K562 (cell line): ENCODE data around the gene ARHGAP42.

Source experiments
- CBX8 ChIP-seq: fragments of 200-600 bp; sonication (generic); IDR thresholded peaks from 2 replicates; pipeline ENCODE4 v1.6.1; 2012; ENCODE audit warnings: borderline replicate concordance, mixed run types, low read depth, mild to moderate bottlenecking, moderate library complexity, mixed read lengths, low read length, control low read depth, inconsistent platforms; ENCODE audit not compliant: poor library complexity, severe bottlenecking; ENCODE audit errors: extremely low read depth
- NFYB ChIP-seq: IDR thresholded peaks from 2 replicates; pipeline ENCODE4 v1.6.1; 2011; ENCODE audit warnings: mild to moderate bottlenecking, moderate library complexity; ENCODE audit not compliant: insufficient read length; ENCODE audit errors: extremely low read depth
- SP1 ChIP-seq: sonication (generic); formaldehyde crosslinking; IDR thresholded peaks from 2 replicates; pipeline ENCODE4 v1.8.1; 2022; ENCODE audit warnings: mild to moderate bottlenecking, missing genetic modification reagents
- TARDBP ChIP-seq: fragments of 450-650 bp; IDR thresholded peaks from 2 replicates; pipeline ENCODE4 v1.6.1; 2016
- TBP ChIP-seq: optimal IDR thresholded peaks from 2 replicates; pipeline ENCODE3; 2011; ENCODE audit warnings: low read depth, low read length, improper control_type of control experiment
- ZNF589 ChIP-seq: fragments of 200-800 bp; sonication (Bioruptor generic); IDR thresholded peaks from 2 replicates; pipeline ENCODE4 v1.6.1; 2016; ENCODE audit warnings: low read depth, missing genetic modification characterization, missing compliant biosample characterization
- TF ChIP-seq, protein P1 (sequence below): sonication (generic); formaldehyde crosslinking; IDR thresholded peaks from 2 replicates; pipeline ENCODE4 v1.9.0; 2022; ENCODE audit warnings: mild to moderate bottlenecking, missing genetic modification reagents
- TF ChIP-seq, protein P2 (sequence below), 3 experiments: IDR thresholded peaks in 2 of 3; conservative IDR thresholded peaks in 1 of 3; 2 replicates each; pipeline ENCODE4 v1.5.1; 2011 to 2012; ENCODE audit warnings: low read length in 3 of 3, mild to moderate bottlenecking in 3 of 3, control low read depth in 2 of 3, improper control_type of control experiment in 1 of 3, inconsistent platforms in 1 of 3, low read depth in 1 of 3, mixed read lengths in 1 of 3, moderate library complexity in 1 of 3; ENCODE audit not compliant: insufficient read depth in 2 of 3
- TF ChIP-seq, protein P3 (sequence below), 2 experiments: fragments of 450-650 bp in 1 of 2; IDR thresholded peaks; 2 replicates each; pipeline ENCODE4 v1.6.1; 2011 to 2017; ENCODE audit warnings: low read depth in 2 of 2, antibody characterized with exemption in 1 of 2, borderline replicate concordance in 1 of 2, low read length in 1 of 2, mild to moderate bottlenecking in 1 of 2, mixed read lengths in 1 of 2; ENCODE audit not compliant: control insufficient read depth in 1 of 2
- TF ChIP-seq, protein P4 (sequence below): fragments of 450-650 bp; conservative IDR thresholded peaks from 2 replicates; pipeline ENCODE4 v1.6.1; 2016; ENCODE audit warnings: missing genetic modification characterization, low read depth, mild to moderate bottlenecking, missing compliant biosample characterization, moderate library complexity
- TF ChIP-seq, protein P5 (sequence below): fragments of 450-650 bp; IDR thresholded peaks from 2 replicates; pipeline ENCODE4 v1.7.0; 2016; ENCODE audit warnings: borderline replicate concordance

DNA sequence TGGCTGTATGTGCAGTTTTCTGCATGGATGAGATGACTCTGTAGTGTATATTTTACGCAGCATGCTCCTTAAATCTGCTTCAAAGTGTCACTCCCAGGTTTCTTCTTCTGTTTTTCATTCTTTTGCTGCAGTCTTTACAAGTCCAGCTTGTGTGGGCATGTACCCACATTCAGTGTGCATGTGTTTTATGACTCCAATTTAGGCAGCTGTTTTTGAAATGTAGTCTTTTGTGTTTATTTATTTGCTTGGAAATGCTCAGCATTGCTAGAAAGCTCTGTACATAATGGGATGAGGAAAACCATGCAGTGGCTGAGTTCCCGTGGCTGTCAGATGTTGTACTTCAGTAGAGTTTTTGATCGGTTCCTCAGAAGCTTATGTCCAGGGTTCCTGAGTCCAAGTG, 138.5 kb downstream of the ARHGAP42 start:
- TF ChIP-seq, protein P1, sequence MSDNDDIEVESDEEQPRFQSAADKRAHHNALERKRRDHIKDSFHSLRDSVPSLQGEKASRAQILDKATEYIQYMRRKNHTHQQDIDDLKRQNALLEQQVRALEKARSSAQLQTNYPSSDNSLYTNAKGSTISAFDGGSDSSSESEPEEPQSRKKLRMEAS = no peak
- no peak for TF ChIP-seq ZNF589 (CRISPR knock-in tag)
- TF ChIP-seq, protein P2, sequence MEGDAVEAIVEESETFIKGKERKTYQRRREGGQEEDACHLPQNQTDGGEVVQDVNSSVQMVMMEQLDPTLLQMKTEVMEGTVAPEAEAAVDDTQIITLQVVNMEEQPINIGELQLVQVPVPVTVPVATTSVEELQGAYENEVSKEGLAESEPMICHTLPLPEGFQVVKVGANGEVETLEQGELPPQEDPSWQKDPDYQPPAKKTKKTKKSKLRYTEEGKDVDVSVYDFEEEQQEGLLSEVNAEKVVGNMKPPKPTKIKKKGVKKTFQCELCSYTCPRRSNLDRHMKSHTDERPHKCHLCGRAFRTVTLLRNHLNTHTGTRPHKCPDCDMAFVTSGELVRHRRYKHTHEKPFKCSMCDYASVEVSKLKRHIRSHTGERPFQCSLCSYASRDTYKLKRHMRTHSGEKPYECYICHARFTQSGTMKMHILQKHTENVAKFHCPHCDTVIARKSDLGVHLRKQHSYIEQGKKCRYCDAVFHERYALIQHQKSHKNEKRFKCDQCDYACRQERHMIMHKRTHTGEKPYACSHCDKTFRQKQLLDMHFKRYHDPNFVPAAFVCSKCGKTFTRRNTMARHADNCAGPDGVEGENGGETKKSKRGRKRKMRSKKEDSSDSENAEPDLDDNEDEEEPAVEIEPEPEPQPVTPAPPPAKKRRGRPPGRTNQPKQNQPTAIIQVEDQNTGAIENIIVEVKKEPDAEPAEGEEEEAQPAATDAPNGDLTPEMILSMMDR (IDR thresholded peaks at IDR 0.05 in 2 of 3, conservative IDR thresholded peaks at IDR 0.05 in 1 of 3; ENCODE audit: insufficient read depth in 2 of 3, low read depth in 1 of 3, low read length in 3 of 3) = no peak
- TF ChIP-seq, protein P3, sequence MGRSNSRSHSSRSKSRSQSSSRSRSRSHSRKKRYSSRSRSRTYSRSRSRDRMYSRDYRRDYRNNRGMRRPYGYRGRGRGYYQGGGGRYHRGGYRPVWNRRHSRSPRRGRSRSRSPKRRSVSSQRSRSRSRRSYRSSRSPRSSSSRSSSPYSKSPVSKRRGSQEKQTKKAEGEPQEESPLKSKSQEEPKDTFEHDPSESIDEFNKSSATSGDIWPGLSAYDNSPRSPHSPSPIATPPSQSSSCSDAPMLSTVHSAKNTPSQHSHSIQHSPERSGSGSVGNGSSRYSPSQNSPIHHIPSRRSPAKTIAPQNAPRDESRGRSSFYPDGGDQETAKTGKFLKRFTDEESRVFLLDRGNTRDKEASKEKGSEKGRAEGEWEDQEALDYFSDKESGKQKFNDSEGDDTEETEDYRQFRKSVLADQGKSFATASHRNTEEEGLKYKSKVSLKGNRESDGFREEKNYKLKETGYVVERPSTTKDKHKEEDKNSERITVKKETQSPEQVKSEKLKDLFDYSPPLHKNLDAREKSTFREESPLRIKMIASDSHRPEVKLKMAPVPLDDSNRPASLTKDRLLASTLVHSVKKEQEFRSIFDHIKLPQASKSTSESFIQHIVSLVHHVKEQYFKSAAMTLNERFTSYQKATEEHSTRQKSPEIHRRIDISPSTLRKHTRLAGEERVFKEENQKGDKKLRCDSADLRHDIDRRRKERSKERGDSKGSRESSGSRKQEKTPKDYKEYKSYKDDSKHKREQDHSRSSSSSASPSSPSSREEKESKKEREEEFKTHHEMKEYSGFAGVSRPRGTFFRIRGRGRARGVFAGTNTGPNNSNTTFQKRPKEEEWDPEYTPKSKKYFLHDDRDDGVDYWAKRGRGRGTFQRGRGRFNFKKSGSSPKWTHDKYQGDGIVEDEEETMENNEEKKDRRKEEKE (IDR thresholded peaks at IDR 0.05; ENCODE audit: borderline replicate concordance in 1 of 2, control insufficient read depth in 1 of 2, low read depth in 2 of 2, low read length in 1 of 2) = no peak
- TF ChIP-seq, protein P4, sequence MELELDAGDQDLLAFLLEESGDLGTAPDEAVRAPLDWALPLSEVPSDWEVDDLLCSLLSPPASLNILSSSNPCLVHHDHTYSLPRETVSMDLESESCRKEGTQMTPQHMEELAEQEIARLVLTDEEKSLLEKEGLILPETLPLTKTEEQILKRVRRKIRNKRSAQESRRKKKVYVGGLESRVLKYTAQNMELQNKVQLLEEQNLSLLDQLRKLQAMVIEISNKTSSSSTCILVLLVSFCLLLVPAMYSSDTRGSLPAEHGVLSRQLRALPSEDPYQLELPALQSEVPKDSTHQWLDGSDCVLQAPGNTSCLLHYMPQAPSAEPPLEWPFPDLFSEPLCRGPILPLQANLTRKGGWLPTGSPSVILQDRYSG (tag) = no peak
- TF ChIP-seq SP1 = no peak
- no peak for TF ChIP-seq TBP
- no peak for TF ChIP-seq NFYB
- TF ChIP-seq, protein P5, sequence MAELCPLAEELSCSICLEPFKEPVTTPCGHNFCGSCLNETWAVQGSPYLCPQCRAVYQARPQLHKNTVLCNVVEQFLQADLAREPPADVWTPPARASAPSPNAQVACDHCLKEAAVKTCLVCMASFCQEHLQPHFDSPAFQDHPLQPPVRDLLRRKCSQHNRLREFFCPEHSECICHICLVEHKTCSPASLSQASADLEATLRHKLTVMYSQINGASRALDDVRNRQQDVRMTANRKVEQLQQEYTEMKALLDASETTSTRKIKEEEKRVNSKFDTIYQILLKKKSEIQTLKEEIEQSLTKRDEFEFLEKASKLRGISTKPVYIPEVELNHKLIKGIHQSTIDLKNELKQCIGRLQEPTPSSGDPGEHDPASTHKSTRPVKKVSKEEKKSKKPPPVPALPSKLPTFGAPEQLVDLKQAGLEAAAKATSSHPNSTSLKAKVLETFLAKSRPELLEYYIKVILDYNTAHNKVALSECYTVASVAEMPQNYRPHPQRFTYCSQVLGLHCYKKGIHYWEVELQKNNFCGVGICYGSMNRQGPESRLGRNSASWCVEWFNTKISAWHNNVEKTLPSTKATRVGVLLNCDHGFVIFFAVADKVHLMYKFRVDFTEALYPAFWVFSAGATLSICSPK = no peak
- TF ChIP-seq CBX8 = no peak
- TF ChIP-seq TARDBP = no peak
